ENCODE data around the gene SRRM3.

DNA sequence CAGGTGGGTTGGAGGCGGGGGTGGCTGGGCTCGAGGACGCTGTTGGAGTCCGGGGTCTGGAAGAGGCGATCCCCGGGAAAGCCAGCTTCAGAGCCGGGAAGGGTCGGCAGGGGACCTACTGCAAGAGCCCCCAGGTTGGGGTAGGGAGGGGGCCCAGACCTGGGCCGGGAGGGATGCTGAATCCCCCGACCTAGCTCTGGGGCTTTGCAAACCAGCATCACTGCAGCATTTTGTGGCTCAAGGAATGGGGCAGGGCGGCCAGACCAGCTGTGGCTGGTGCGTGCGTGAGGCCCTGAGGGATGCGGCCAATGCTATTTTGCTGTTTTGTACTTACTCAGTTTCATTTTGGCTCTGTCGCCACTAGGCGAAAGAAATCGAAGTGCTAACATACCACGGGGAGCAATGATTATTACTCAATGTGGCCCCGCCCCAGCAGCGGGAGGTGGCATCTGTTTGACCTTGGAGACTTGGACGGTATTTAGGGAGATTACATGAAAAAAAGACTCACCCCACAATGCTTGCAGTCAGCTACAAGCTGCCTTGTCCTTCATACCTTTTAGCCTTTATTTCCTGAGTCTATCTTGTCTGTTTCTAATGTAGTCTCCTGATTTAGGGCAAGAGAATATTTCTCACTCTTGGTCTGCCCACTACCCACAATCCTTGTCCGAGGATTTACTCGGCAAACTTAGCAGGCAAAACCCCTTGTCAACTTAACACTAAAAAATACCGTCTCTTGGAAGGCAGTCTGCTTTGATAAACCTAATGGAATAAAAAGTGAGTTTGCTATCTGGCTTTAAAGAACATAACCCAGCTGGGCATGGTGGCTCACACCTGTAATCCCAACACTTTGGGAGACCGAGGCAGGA, 117.0 kb downstream of the SRRM3 start:
- TF ChIP-seq POLR2A (IDR thresholded peaks at IDR 0.05): no peak
- TF ChIP-seq, protein P1, sequence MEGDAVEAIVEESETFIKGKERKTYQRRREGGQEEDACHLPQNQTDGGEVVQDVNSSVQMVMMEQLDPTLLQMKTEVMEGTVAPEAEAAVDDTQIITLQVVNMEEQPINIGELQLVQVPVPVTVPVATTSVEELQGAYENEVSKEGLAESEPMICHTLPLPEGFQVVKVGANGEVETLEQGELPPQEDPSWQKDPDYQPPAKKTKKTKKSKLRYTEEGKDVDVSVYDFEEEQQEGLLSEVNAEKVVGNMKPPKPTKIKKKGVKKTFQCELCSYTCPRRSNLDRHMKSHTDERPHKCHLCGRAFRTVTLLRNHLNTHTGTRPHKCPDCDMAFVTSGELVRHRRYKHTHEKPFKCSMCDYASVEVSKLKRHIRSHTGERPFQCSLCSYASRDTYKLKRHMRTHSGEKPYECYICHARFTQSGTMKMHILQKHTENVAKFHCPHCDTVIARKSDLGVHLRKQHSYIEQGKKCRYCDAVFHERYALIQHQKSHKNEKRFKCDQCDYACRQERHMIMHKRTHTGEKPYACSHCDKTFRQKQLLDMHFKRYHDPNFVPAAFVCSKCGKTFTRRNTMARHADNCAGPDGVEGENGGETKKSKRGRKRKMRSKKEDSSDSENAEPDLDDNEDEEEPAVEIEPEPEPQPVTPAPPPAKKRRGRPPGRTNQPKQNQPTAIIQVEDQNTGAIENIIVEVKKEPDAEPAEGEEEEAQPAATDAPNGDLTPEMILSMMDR (IDR thresholded peaks at IDR 0.05): peak in 8 of 12 donors; percentile 12 to 49 (median 42)

Data from heart left ventricle (tissue), 13 donors.